Rectal smooth muscle tissue (tissue), 1 donor: ENCODE data around the gene CEP72.

Experiments used
- H3K27ac ChIP-seq: one replicate; pipeline ENCODE4 v1.7.0; 2013; ENCODE audit warnings: low read depth, low read length, inconsistent platforms
- H3K27me3 ChIP-seq: one replicate; pipeline ENCODE4 v1.7.0; 2013; ENCODE audit warnings: low read length; ENCODE audit not compliant: control insufficient read depth, insufficient read depth
- H3K36me3 ChIP-seq: one replicate; pipeline ENCODE4 v1.7.0; 2013; ENCODE audit warnings: low read length; ENCODE audit not compliant: control insufficient read depth, insufficient read depth
- H3K4me1 ChIP-seq: one replicate; pipeline ENCODE4 v1.7.0; 2013; ENCODE audit warnings: low read length; ENCODE audit not compliant: control insufficient read depth, insufficient read depth
- H3K4me3 ChIP-seq: one replicate; pipeline ENCODE4 v1.7.0; 2013; ENCODE audit warnings: low read length
- H3K9ac ChIP-seq: one replicate; pipeline ENCODE4 v1.7.0; 2013; ENCODE audit warnings: low read length

CEP72 gene

DNA sequence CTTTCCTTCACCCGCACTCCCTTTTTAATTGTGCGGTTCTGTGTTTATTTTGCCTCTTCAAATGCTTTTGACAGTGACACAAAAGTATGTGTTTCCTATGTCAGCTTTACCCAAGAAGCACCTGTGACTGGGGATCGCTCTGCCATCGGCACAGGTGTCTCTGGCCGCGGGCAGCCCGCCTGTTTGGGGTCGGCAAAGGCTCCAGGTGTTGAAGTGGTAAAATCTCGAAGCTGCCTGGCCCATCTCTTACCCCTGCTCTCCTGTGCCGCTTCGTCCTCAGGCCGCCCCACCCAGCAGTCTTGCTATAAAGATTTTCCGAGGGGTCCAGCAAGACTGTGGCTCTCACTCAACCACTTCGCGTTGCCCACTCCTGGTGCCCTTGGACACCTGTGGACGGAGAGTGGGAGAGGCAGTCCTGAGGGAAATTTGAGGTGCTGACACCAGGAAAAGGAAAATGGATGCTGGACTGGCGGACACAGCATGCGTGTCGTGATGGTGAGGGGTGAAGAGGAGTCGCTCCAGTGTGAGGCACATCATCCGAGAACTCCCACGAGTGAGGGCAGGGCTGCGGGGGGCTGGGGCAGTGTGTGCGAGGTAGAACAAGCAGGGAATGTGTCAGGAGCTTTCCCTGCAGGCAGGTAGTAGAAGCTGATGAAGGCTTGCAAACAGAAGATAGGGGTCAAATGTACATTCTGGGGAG lies 29.1 kb upstream of the CEP72 start:
- H3K27me3 ChIP-seq, result peaks cover 3% of the 10 kb centered on the region
- no peak overlapping the region for H3K9ac ChIP-seq
- H3K4me3 ChIP-seq, result no peak overlapping the region
- H3K36me3 ChIP-seq, result no peaks in the 10 kb centered on the region
- H3K4me1 ChIP-seq, result no peaks in the 10 kb centered on the region
- no peak overlapping the region for H3K27ac ChIP-seq

- peaks cover 3% of the 10 kb centered on the region for H3K27me3 ChIP-seq
- H3K4me1 ChIP-seq, result no peaks in the 10 kb centered on the region
- no peaks in the 10 kb centered on the region for H3K36me3 ChIP-seq
- H3K27ac ChIP-seq, result no peak overlapping the region
- H3K9ac ChIP-seq, result no peak overlapping the region
- H3K4me3 ChIP-seq, result no peak overlapping the region
Observed at GRCh38 chr5:583645-584044, 28.5 kb upstream of the CEP72 start.

- H3K27me3 ChIP-seq, result peaks cover 3% of the 10 kb centered on the region
- no peak overlapping the region for H3K4me3 ChIP-seq
- no peaks in the 10 kb centered on the region for H3K36me3 ChIP-seq
Observed at GRCh38 chr5:584216-584615, 27.9 kb upstream of the CEP72 start.

GRCh38 chr5:584846-585245 lies 27.3 kb upstream of the CEP72 start:
- Histone ChIP-seq H3K36me3 (no peaks in the 10 kb centered on the region), H3K27ac (no peak overlapping the region), H3K9ac (no peak overlapping the region), H3K27me3 (peaks cover 3% of the 10 kb centered on the region), H3K4me1 (no peaks in the 10 kb centered on the region), H3K4me3 (no peak overlapping the region)

More at GRCh38 chr5:584216-584615, 27.9 kb upstream of the CEP72 start:
- Histone ChIP-seq H3K27ac (no peak overlapping the region), H3K4me1 (no peaks in the 10 kb centered on the region), H3K9ac (no peak overlapping the region)

- no peak overlapping the region for H3K4me3 ChIP-seq
- no peaks in the 10 kb centered on the region for H3K36me3 ChIP-seq
- no peak overlapping the region for H3K27ac ChIP-seq
- H3K9ac ChIP-seq, result no peak overlapping the region
- H3K4me1 ChIP-seq, result no peaks in the 10 kb centered on the region
- peaks cover 3% of the 10 kb centered on the region for H3K27me3 ChIP-seq
Observed at GRCh38 chr5:585556-585955, 26.6 kb upstream of the CEP72 start.

- Histone ChIP-seq H3K27me3 (peaks cover 3% of the 10 kb centered on the region), H3K9ac (no peak overlapping the region), H3K4me1 (no peaks in the 10 kb centered on the region), H3K27ac (no peak overlapping the region), H3K36me3 (no peaks in the 10 kb centered on the region), H3K4me3 (no peak overlapping the region)
Observed at GRCh38 chr5:585962-586628, 26.0 kb upstream of the CEP72 start.

- Histone ChIP-seq H3K9ac (no peak overlapping the region), H3K4me1 (no peaks in the 10 kb centered on the region), H3K27ac (no peak overlapping the region), H3K4me3 (no peak overlapping the region), H3K36me3 (no peaks in the 10 kb centered on the region), H3K27me3 (no peaks in the 10 kb centered on the region)
Observed at GRCh38 chr5:586751-587285, 25.3 kb upstream of the CEP72 start.

DNA sequence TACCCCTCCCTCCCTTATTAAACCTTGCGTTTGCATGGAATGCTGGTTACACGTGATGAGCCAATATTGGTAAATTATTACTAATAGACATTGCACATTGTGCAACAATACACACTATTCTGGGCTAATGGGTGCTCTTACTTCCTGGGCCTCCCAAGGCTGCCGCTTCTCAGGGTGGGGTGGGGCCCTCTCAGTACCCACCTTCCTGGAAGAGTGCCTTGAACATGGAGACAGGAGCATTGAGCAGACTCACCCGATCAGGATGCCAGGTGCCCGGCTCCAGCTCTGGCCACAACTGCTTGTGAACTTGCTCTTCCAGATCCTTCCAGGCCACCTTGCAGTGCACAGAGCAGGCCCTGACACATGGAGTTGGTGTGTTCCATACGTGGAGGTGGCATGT lies 24.7 kb upstream of the CEP72 start:
- Histone ChIP-seq H3K9ac (no peak overlapping the region), H3K27ac (no peak overlapping the region), H3K27me3 (no peaks in the 10 kb centered on the region)

GRCh38 chr5:588406-588995 lies 23.6 kb upstream of the CEP72 start:
- Histone ChIP-seq H3K27me3 (no peaks in the 10 kb centered on the region), H3K9ac (no peak overlapping the region), H3K36me3 (no peaks in the 10 kb centered on the region), H3K4me3 (no peak overlapping the region), H3K4me1 (no peaks in the 10 kb centered on the region), H3K27ac (no peak overlapping the region)

More for the DNA sequence above, 24.7 kb upstream of the CEP72 start:
- no peaks in the 10 kb centered on the region for H3K36me3 ChIP-seq
- no peaks in the 10 kb centered on the region for H3K4me1 ChIP-seq
- H3K4me3 ChIP-seq, result no peak overlapping the region

- Histone ChIP-seq H3K36me3 (no peaks in the 10 kb centered on the region), H3K9ac (no peak overlapping the region), H3K27me3 (peaks cover under 1% of the 10 kb centered on the region), H3K4me3 (no peak overlapping the region), H3K4me1 (no peaks in the 10 kb centered on the region), H3K27ac (no peak overlapping the region)
Observed at GRCh38 chr5:589173-589572, 23.0 kb upstream of the CEP72 start.

GRCh38 chr5:589588-589987 lies 22.6 kb upstream of the CEP72 start:
- H3K4me3 ChIP-seq, result no peak overlapping the region
- no peaks in the 10 kb centered on the region for H3K36me3 ChIP-seq
- no peaks in the 10 kb centered on the region for H3K4me1 ChIP-seq
- no peak overlapping the region for H3K9ac ChIP-seq
- no peak overlapping the region for H3K27ac ChIP-seq
- peaks cover 3% of the 10 kb centered on the region for H3K27me3 ChIP-seq

GRCh38 chr5:590346-590745 lies 21.8 kb upstream of the CEP72 start:
- peaks cover 3% of the 10 kb centered on the region for H3K27me3 ChIP-seq
- H3K4me3 ChIP-seq, result no peak overlapping the region
- no peak overlapping the region for H3K9ac ChIP-seq
- no peaks in the 10 kb centered on the region for H3K4me1 ChIP-seq
- no peak overlapping the region for H3K27ac ChIP-seq
- no peaks in the 10 kb centered on the region for H3K36me3 ChIP-seq
